Measurements from ENCODE around the gene SIRT3. TPM values are rescaled to one million over a fixed set of nuclear protein-coding genes. Genes with fewer than 3 reads are reported as not detected.

SIRT3 gene
- total RNA-seq, 4 donors from 2014 or later, result 7.2 to 27.9 (median 20.6) TPM

- Histone ChIP-seq H3K27ac (no peak overlapping the region), H3K4me1 (peaks cover 12 to 19% (median 14%) of the 10 kb centered on the region in 4 donors), H3K36me3 (no peaks in the 10 kb centered on the region), H3K4me3 (no peak overlapping the region), H3K27me3 (no peaks in the 10 kb centered on the region), H3K9me3 (no peaks in the 10 kb centered on the region)
- 91 to 96% methylated on average over 3 to 20 of the region's 20 CpGs for WGBS, 2 donors (ENCODE audit: low coverage in 1 of 2)
- no peak for DNase-seq
- intact Hi-C loops (cut with DNase I; ENCODE audit: low total_unique reads), result no loop called here
- in situ Hi-C loops (cut with MboI; ENCODE audit: low pct_ligation_motif_present in 1 of 4, low pct_unique_long_range_greater_than_20kb in 1 of 4, low sequenced_read_pairs in 3 of 4), result no loop called here
- TF ChIP-seq POLR2A (IDR thresholded peaks at IDR 0.05) (no peak), EP300 (IDR thresholded peaks at IDR 0.05; ENCODE audit: low read depth) (no peak), POLR2AphosphoS5 (IDR thresholded peaks at IDR 0.05) (no peak), CTCF (IDR thresholded peaks at IDR 0.05) (no peak)
Observed at GRCh38 chr11:232783-233565, 3.2 kb downstream of the SIRT3 start.

GRCh38 chr11:230431-230830 is 5.7 kb downstream of the SIRT3 start:
- Histone ChIP-seq H3K27ac (no peak overlapping the region), H3K9me3 (no peaks in the 10 kb centered on the region), H3K4me3 (no peak overlapping the region), H3K27me3 (no peaks in the 10 kb centered on the region), H3K4me1 (peaks cover 3 to 8% (median 5%) of the 10 kb centered on the region in 4 donors), H3K36me3 (no peaks in the 10 kb centered on the region)
- TF ChIP-seq POLR2A (IDR thresholded peaks at IDR 0.05) (no peak), EP300 (IDR thresholded peaks at IDR 0.05; ENCODE audit: low read depth) (no peak), CTCF (IDR thresholded peaks at IDR 0.05) (no peak), POLR2AphosphoS5 (IDR thresholded peaks at IDR 0.05) (no peak)
- no peak for DNase-seq
- in situ Hi-C loops (cut with MboI; ENCODE audit: low pct_ligation_motif_present in 1 of 4, low pct_unique_long_range_greater_than_20kb in 1 of 4, low sequenced_read_pairs in 3 of 4), result no loop called here
- WGBS, 2 donors (ENCODE audit: low coverage in 1 of 2), result 94 to 97% methylated on average over 6 to 10 of the region's 10 CpGs
- intact Hi-C loops (cut with DNase I; ENCODE audit: low total_unique reads), result no loop called here

- H3K36me3 ChIP-seq, result no peaks in the 10 kb centered on the region
- no peaks in the 10 kb centered on the region for H3K27me3 ChIP-seq
- in situ Hi-C loops (cut with MboI; ENCODE audit: low pct_ligation_motif_present in 1 of 4, low pct_unique_long_range_greater_than_20kb in 1 of 4, low sequenced_read_pairs in 3 of 4) (no loop called here), intact Hi-C loops (cut with DNase I; ENCODE audit: low total_unique reads) (no loop called here)
- WGBS, 2 donors (ENCODE audit: low coverage in 1 of 2), result 85 to 88% methylated on average over 2 to 6 of the region's 6 CpGs
- H3K4me3 ChIP-seq, result no peak overlapping the region
- H3K27ac ChIP-seq, result no peak overlapping the region
- no peak for TF ChIP-seq POLR2AphosphoS5 (IDR thresholded peaks at IDR 0.05)
- TF ChIP-seq EP300 (IDR thresholded peaks at IDR 0.05; ENCODE audit: low read depth), result no peak
- no peak for TF ChIP-seq CTCF (IDR thresholded peaks at IDR 0.05)
- TF ChIP-seq POLR2A (IDR thresholded peaks at IDR 0.05), result no peak
- H3K9me3 ChIP-seq, result no peaks in the 10 kb centered on the region
- DNase-seq, result no peak
- H3K4me1 ChIP-seq, result no peaks in the 10 kb centered on the region
Observed at GRCh38 chr11:227824-228379, 8.2 kb downstream of the SIRT3 start.

GRCh38 chr11:225734-226453 is 10.2 kb downstream of the SIRT3 start:
- no peak for DNase-seq
- H3K27me3 ChIP-seq, result no peaks in the 10 kb centered on the region
- no peak overlapping the region for H3K27ac ChIP-seq
- TF ChIP-seq POLR2AphosphoS5 (IDR thresholded peaks at IDR 0.05) (no peak), EP300 (IDR thresholded peaks at IDR 0.05; ENCODE audit: low read depth) (no peak), POLR2A (IDR thresholded peaks at IDR 0.05) (no peak), CTCF (IDR thresholded peaks at IDR 0.05) (no peak)
- no peaks in the 10 kb centered on the region for H3K9me3 ChIP-seq
- H3K4me1 ChIP-seq, result no peaks in the 10 kb centered on the region
- in situ Hi-C loops (cut with MboI; ENCODE audit: low pct_ligation_motif_present in 1 of 4, low pct_unique_long_range_greater_than_20kb in 1 of 4, low sequenced_read_pairs in 3 of 4) (no loop called here), intact Hi-C loops (cut with DNase I; ENCODE audit: low total_unique reads) (no loop called here)
- 92 to 93% methylated on average over 5 to 10 of the region's 10 CpGs for WGBS, 2 donors (ENCODE audit: low coverage in 1 of 2)
- H3K36me3 ChIP-seq, result no peaks in the 10 kb centered on the region
- no peak overlapping the region for H3K4me3 ChIP-seq

All from transverse colon (tissue), 4 donors.